Keratinocyte (primary cell): ENCODE data around the gene TFF3. TPM values are rescaled to one million over a fixed set of nuclear protein-coding genes. Genes with fewer than 3 reads are reported as not detected.

Source experiments
- DNase-seq: peaks from one replicate; pipeline ENCODE4 v3.0.0-alpha.2; 2011; ENCODE audit warnings: low read depth, missing footprints, low spot score
- FAIRE-seq: peaks from 2 replicates; lab custom pipeline; 2011; peaks lifted over from hg19 to GRCh38; lab: Jason Lieb, UNC
- H2AFZ ChIP-seq: 2 replicates; pipeline ENCODE4 v1.6.0; 2012; ENCODE audit warnings: low read length, control low read depth, inconsistent platforms; ENCODE audit not compliant: control insufficient read depth
- H3K27ac ChIP-seq: 2 replicates; pipeline ENCODE4 v1.5.1; 2011; ENCODE audit warnings: low read length; ENCODE audit not compliant: control insufficient read depth, insufficient read depth
- H3K27me3 ChIP-seq: 3 replicates; pipeline ENCODE4 v1.6.0; 2011; ENCODE audit warnings: low read length; ENCODE audit not compliant: control insufficient read depth, insufficient read depth; ENCODE audit errors: extremely low read depth
- H3K36me3 ChIP-seq, 2 experiments: 2 replicates in 1 of 2; 3 replicates in 1 of 2; pipeline ENCODE4 v1.5.1; 2011; ENCODE audit warnings: low read length in 2 of 2, mild to moderate bottlenecking in 1 of 2; ENCODE audit not compliant: control insufficient read depth in 2 of 2, insufficient read depth in 2 of 2; ENCODE audit errors: extremely low read depth in 1 of 2
- H3K4me1 ChIP-seq: 3 replicates; pipeline ENCODE4 v1.5.1; 2011; ENCODE audit warnings: low read length; ENCODE audit not compliant: control insufficient read depth, insufficient read depth; ENCODE audit errors: extremely low read depth
- H3K4me2 ChIP-seq: 3 replicates; pipeline ENCODE4 v1.6.0; 2011; ENCODE audit warnings: low read depth, low read length; ENCODE audit not compliant: control insufficient read depth, insufficient read depth; ENCODE audit errors: extremely low read depth
- H3K4me3 ChIP-seq, 3 experiments: fragments of 200-600 bp in 1 of 3; sonication (generic) in 1 of 3; 2 replicates in 2 of 3; 3 replicates in 1 of 3; pipeline ENCODE4 v1.5.1; 2011 to 2016; ENCODE audit warnings: low read length in 3 of 3, mild to moderate bottlenecking in 3 of 3, control low read depth in 2 of 3, inconsistent platforms in 1 of 3, low read depth in 1 of 3, mixed read lengths in 1 of 3, mixed run types in 1 of 3, moderate library complexity in 1 of 3; ENCODE audit not compliant: control insufficient read depth in 2 of 3, insufficient read depth in 2 of 3; ENCODE audit errors: extremely low read depth in 1 of 3
- H3K79me2 ChIP-seq: 2 replicates; pipeline ENCODE4 v1.6.0; 2012; ENCODE audit warnings: low read length; ENCODE audit not compliant: control insufficient read depth, insufficient read depth
- H3K9ac ChIP-seq: 3 replicates; pipeline ENCODE4 v1.6.0; 2011; ENCODE audit warnings: low read length; ENCODE audit not compliant: control insufficient read depth, insufficient read depth; ENCODE audit errors: extremely low read depth
- H3K9me1 ChIP-seq: 3 replicates; pipeline ENCODE4 v1.6.0; 2011; ENCODE audit warnings: low read length; ENCODE audit not compliant: control insufficient read depth, insufficient read depth; ENCODE audit errors: extremely low read depth
- H3K9me3 ChIP-seq: 2 replicates; pipeline ENCODE4 v1.5.1; 2012; ENCODE audit warnings: low read depth, low read length; ENCODE audit not compliant: control insufficient read depth
- H4K20me1 ChIP-seq: 3 replicates; pipeline ENCODE4 v1.6.0; 2011; ENCODE audit warnings: low read length; ENCODE audit not compliant: control insufficient read depth, insufficient read depth; ENCODE audit errors: extremely low read depth
- CTCF ChIP-seq, 3 experiments: IDR thresholded peaks in 1 of 3; conservative IDR thresholded peaks in 1 of 3; optimal IDR thresholded peaks in 1 of 3; 2 replicates in 2 of 3; 3 replicates in 1 of 3; pipeline versions ENCODE3 to v1.5.1; 2011; ENCODE audit warnings: low read length in 3 of 3, mild to moderate bottlenecking in 3 of 3, moderate library complexity in 2 of 3, control low read depth in 1 of 3, inconsistent platforms in 1 of 3; ENCODE audit not compliant: insufficient read depth in 2 of 3; ENCODE audit errors: extremely low read depth in 1 of 3
- EZH2 ChIP-seq: IDR thresholded peaks from one replicate; pipeline ENCODE4 v1.6.1; 2012; ENCODE audit warnings: inconsistent platforms, mild to moderate bottlenecking, low read length, moderate library complexity
- dilution Hi-C: fragments of 300-500 bp; cut with MboI; formaldehyde crosslinking; loops from one replicate; pipeline ENCODE4 v1.7.0; 2020; ENCODE audit warnings: low sequenced_read_pairs; ENCODE audit not compliant: extremely low pct_ligation_motif_present
- polyA plus RNA-seq, 5 experiments: library from polyadenylated mRNA; depleted of rRNA in 3 of 5; stranded (reverse) in 3 of 5; stranded (forward) in 1 of 5; unstranded in 1 of 5; fragments of >200 nt; gene quantifications; 1 replicate in 1 of 5; 2 replicates in 3 of 5; 3 replicates in 1 of 5; pipeline versions ENCODE4 v1.2.1 to v1.2.3, GENCODE V29; 2011 to 2012; ENCODE audit warnings: missing spikeins in 2 of 5, low read depth in 1 of 5, low replicate concordance in 1 of 5

TFF3 gene
- polyA plus RNA-seq, 1 donor (not counting 4 experiments of a cell fraction or from before 2014, with no cell fraction given): not detected

GRCh38 chr21:42305707-42306147, 9.5 kb downstream of the TFF3 start:
- H3K4me1 ChIP-seq: peaks cover 2% of the 10 kb centered on the region
- FAIRE-seq: no peak
- H3K9ac ChIP-seq: no peak overlapping the region
- H4K20me1 ChIP-seq: no peaks in the 10 kb centered on the region
- TF ChIP-seq EZH2 (no peak), CTCF (optimal IDR thresholded peaks at IDR 0.05 in 1 of 3, IDR thresholded peaks at IDR 0.05 in 1 of 3, conservative IDR thresholded peaks at IDR 0.05 in 1 of 3; ENCODE audit: extremely low read depth in 1 of 3, insufficient read depth in 2 of 3, low read length in 3 of 3) (no peak)
- H3K36me3 ChIP-seq: no peaks in the 10 kb centered on the region
- H3K9me1 ChIP-seq: no peaks in the 10 kb centered on the region
- H3K27ac ChIP-seq: no peak overlapping the region
- dilution Hi-C loops: no loop called here
- H3K4me2 ChIP-seq: no peak overlapping the region
- DNase-seq: no peak
- H3K4me3 ChIP-seq: no peak overlapping the region
- no peaks in the 10 kb centered on the region for H3K79me2 ChIP-seq
- H2AFZ ChIP-seq: no peak overlapping the region
- no peaks in the 10 kb centered on the region for H3K9me3 ChIP-seq
- H3K27me3 ChIP-seq: peaks cover 6% of the 10 kb centered on the region

GRCh38 chr21:42304556-42305454, 10.4 kb downstream of the TFF3 start:
- H3K9me3 ChIP-seq: no peaks in the 10 kb centered on the region
- no peak overlapping the region for H3K4me2 ChIP-seq
- dilution Hi-C loops: no loop called here
- H3K9me1 ChIP-seq: no peaks in the 10 kb centered on the region
- peaks cover under 1% of the 10 kb centered on the region for H3K27me3 ChIP-seq
- no peak overlapping the region for H3K27ac ChIP-seq
- H3K4me1 ChIP-seq: peaks cover under 1% of the 10 kb centered on the region
- H3K79me2 ChIP-seq: no peaks in the 10 kb centered on the region
- TF ChIP-seq EZH2: no peak
- TF ChIP-seq CTCF (optimal IDR thresholded peaks at IDR 0.05 in 1 of 3, IDR thresholded peaks at IDR 0.05 in 1 of 3, conservative IDR thresholded peaks at IDR 0.05 in 1 of 3; ENCODE audit: extremely low read depth in 1 of 3, insufficient read depth in 2 of 3, low read length in 3 of 3): no peak
- no peak overlapping the region for H3K9ac ChIP-seq
- no peaks in the 10 kb centered on the region for H3K36me3 ChIP-seq
- no peak overlapping the region for H3K4me3 ChIP-seq
- no peak for FAIRE-seq
- H2AFZ ChIP-seq: no peak overlapping the region
- H4K20me1 ChIP-seq: no peaks in the 10 kb centered on the region
- DNase-seq: no peak
